Transverse colon (tissue), 4 donors: ENCODE results near the gene TSPAN17. TPM values are rescaled to one million over a fixed set of nuclear protein-coding genes. Genes with fewer than 3 reads are reported as not detected.

ENCODE experiments used
- DNase-seq: peaks from one replicate; pipeline ENCODE4 v3.0.0-alpha.2; 2019
- H3K27ac ChIP-seq, 4 donors: fragments of 200-600 bp; sonication (generic); 2 replicates each; pipeline ENCODE4 v1.5.1; 2016 to 2018; ENCODE audit warnings: inconsistent platforms in 4 of 4
- H3K27me3 ChIP-seq: fragments of 200-600 bp; sonication (generic); 2 replicates; pipeline ENCODE4 v1.5.1; 2017; ENCODE audit warnings: inconsistent platforms
- H3K36me3 ChIP-seq, 4 donors: fragments of 200-600 bp; sonication (generic); 2 replicates each; pipeline ENCODE4 v1.5.1; 2017 to 2019; ENCODE audit warnings: inconsistent platforms in 4 of 4
- H3K4me1 ChIP-seq, 4 donors: fragments of 200-600 bp; sonication (generic); 2 replicates each; pipeline ENCODE4 v1.5.1; 2017 to 2020; ENCODE audit warnings: inconsistent platforms in 4 of 4
- H3K4me3 ChIP-seq, 4 donors: fragments of 200-600 bp; sonication (generic); 1 replicate in 1 of 4; 2 replicates in 3 of 4; pipeline versions ENCODE4 v1.5.1 to v1.6.1; 2017 to 2019; ENCODE audit warnings: inconsistent platforms in 4 of 4
- H3K9me3 ChIP-seq, 2 donors: fragments of 200-600 bp; sonication (generic); 2 replicates each; pipeline ENCODE4 v1.5.1; 2017 to 2019; ENCODE audit warnings: inconsistent platforms in 2 of 2
- CTCF ChIP-seq, 5 experiments: fragments of 200-600 bp in 3 of 5; fragments of 450-650 bp in 2 of 5; sonication (generic) in 3 of 5; IDR thresholded peaks; 1 replicate in 2 of 5; 2 replicates in 3 of 5; pipeline ENCODE4 v1.5.1; 2016 to 2017; ENCODE audit warnings: antibody characterized with exemption in 5 of 5, inconsistent platforms in 3 of 5, mild to moderate bottlenecking in 2 of 5, moderate library complexity in 1 of 5
- EP300 ChIP-seq: sonication (generic); formaldehyde crosslinking; IDR thresholded peaks from one replicate; pipeline ENCODE4 v1.6.1; 2017; ENCODE audit warnings: antibody characterized with exemption, low read depth
- POLR2A ChIP-seq: fragments of 450-650 bp; IDR thresholded peaks from one replicate; pipeline ENCODE4 v1.6.1; 2016; ENCODE audit warnings: antibody characterized with exemption, mild to moderate bottlenecking, moderate library complexity
- POLR2AphosphoS5 ChIP-seq, 3 donors: sonication (generic); formaldehyde crosslinking; IDR thresholded peaks; one replicate each; pipeline ENCODE4 v1.6.1; 2016; ENCODE audit warnings: antibody characterized with exemption in 3 of 3
- WGBS, 2 donors: methylation state at CpG; one replicate each; pipeline ENCODE4 v1.1.5; 2018; ENCODE audit warnings: low coverage in 1 of 2; 5-methylcytosine and 5-hydroxymethylcytosine counted together
- in situ Hi-C, 4 donors: fragments of 200-750 bp; cut with MboI; loops; one replicate each; pipeline versions ENCODE4 v1.15.0 to v1.15.1; 2017; ENCODE audit warnings: low sequenced_read_pairs in 3 of 4, low pct_ligation_motif_present in 1 of 4, low pct_unique_long_range_greater_than_20kb in 1 of 4
- intact Hi-C: fragments of 100-400 bp; cut with DNase I; formaldehyde crosslinking; loops from one replicate; pipeline ENCODE4 v1.15.1; 2023; ENCODE audit warnings: low total_unique reads
- small RNA-seq, 4 donors: library from RNA; depleted of rRNA; stranded (forward); fragments of <200 nt; gene quantifications; one replicate each; pipeline ENCODE3, GENCODE V24; 2016
- total RNA-seq, 4 donors: library from RNA; depleted of rRNA; stranded (reverse); fragments of >200 nt; gene quantifications; one replicate each; pipeline ENCODE4 v1.1.0, GENCODE V29; 2016

The TSPAN17 gene
- total RNA-seq, 4 donors from 2014 or later = 27.2 to 227 (median 36.1) TPM

- H3K27me3 ChIP-seq = peaks cover 18% of the 10 kb centered on the region
- no peaks in the 10 kb centered on the region for H3K36me3 ChIP-seq
- intact Hi-C loops = no loop called here
- H3K27ac ChIP-seq = no peak overlapping the region
- TF ChIP-seq POLR2A (no peak), CTCF (IDR thresholded peaks at IDR 0.05) (no peak), POLR2AphosphoS5 (IDR thresholded peaks at IDR 0.05) (no peak), EP300 (no peak)
- 71 to 72% methylated on average over 6 to 13 of the region's 13 CpGs for WGBS, 2 donors
- DNase-seq = no peak
- H3K4me3 ChIP-seq = no peak overlapping the region
- H3K4me1 ChIP-seq = no peaks in the 10 kb centered on the region
- in situ Hi-C loops = no loop called here
- no peaks in the 10 kb centered on the region for H3K9me3 ChIP-seq
Observed at GRCh38 chr5:176703857-176704256, 56.6 kb downstream of the TSPAN17 start.

- TF ChIP-seq POLR2AphosphoS5 (IDR thresholded peaks at IDR 0.05) = no peak
- no peak for TF ChIP-seq CTCF (IDR thresholded peaks at IDR 0.05)
- TF ChIP-seq EP300 = no peak
- no peak for TF ChIP-seq POLR2A
- 76% methylated on average over 3 of the region's 3 CpGs; no CpG with 5 or more reads in 1 of the 2 donors for WGBS, 2 donors
- Histone ChIP-seq H3K27me3 (peaks cover 18% of the 10 kb centered on the region), H3K9me3 (no peaks in the 10 kb centered on the region), H3K27ac (no peak overlapping the region), H3K36me3 (no peaks in the 10 kb centered on the region), H3K4me3 (no peak overlapping the region), H3K4me1 (no peaks in the 10 kb centered on the region)
- in situ Hi-C loops = no loop called here
- DNase-seq = no peak
- intact Hi-C loops = no loop called here
Observed at GRCh38 chr5:176704355-176704754, 57.1 kb downstream of the TSPAN17 start.

- no peaks in the 10 kb centered on the region for H3K4me1 ChIP-seq
- DNase-seq = no peak
- WGBS, 2 donors = 72 to 80% methylated on average over 1 to 12 of the region's 12 CpGs
- H3K27ac ChIP-seq = no peak overlapping the region
- intact Hi-C loops (no loop called here), in situ Hi-C loops (no loop called here)
- H3K4me3 ChIP-seq = no peak overlapping the region
- no peaks in the 10 kb centered on the region for H3K9me3 ChIP-seq
- no peaks in the 10 kb centered on the region for H3K36me3 ChIP-seq
- TF ChIP-seq POLR2AphosphoS5 (IDR thresholded peaks at IDR 0.05) (no peak), POLR2A (no peak), CTCF (IDR thresholded peaks at IDR 0.05) (no peak), EP300 (no peak)
- peaks cover 18% of the 10 kb centered on the region for H3K27me3 ChIP-seq
Observed at GRCh38 chr5:176704817-176705216, 57.5 kb downstream of the TSPAN17 start.

Small RNAs within 50 kb of the gene (small RNA-seq; reads per million reads assigned to genes)
- 0 reads per million in 4 donors for gene MIR4281

Other genes with a start within 250 kb of the TSPAN17 start
- gene CLTB, start 230.9 kb upstream of the TSPAN17 start, total RNA-seq = 100 to 1,000 TPM; 167 to 272 (median 265) TPM
- gene FAF2, start 199.1 kb upstream of the TSPAN17 start, total RNA-seq = 10 to 100 TPM in 3 of 4 donors, 1 to 10 TPM in 1; 3.8 to 32.4 (median 26.5) TPM
- gene RNF44, start 110.1 kb upstream of the TSPAN17 start, total RNA-seq = 10 to 100 TPM; 43.8 to 65.6 (median 54.8) TPM
- gene CDHR2, start 98.1 kb upstream of the TSPAN17 start, total RNA-seq = 100 to 1,000 TPM in 2 of 4 donors, 10 to 100 TPM in 2; 15.5 to 257 (median 104) TPM
- gene GPRIN1, start 37.3 kb upstream of the TSPAN17 start, total RNA-seq = 1 to 10 TPM; 1.6 to 9.7 (median 3.6) TPM
- not detected for gene SNCB, start 16.9 kb upstream of the TSPAN17 start, total RNA-seq
- gene EIF4E1B, start 16.8 kb upstream of the TSPAN17 start, total RNA-seq = not detected
- under 1 TPM in 1 of 4 donors, not detected in 3; 0.32 TPM for gene UNC5A, start 163.1 kb downstream of the TSPAN17 start, total RNA-seq